ENCODE measurements around the gene PRKCB. TPM values are rescaled to one million over a fixed set of nuclear protein-coding genes. Genes with fewer than 3 reads are reported as not detected.

Gene PRKCB
- polyA plus RNA-seq, 2 of the 4 experiments (the other 2 are of a cell fraction), result 0.09 to 0.22 TPM

GRCh38 chr16:24036038-24036543 is 200.3 kb downstream of the PRKCB start:
- no peak for ATAC-seq
- WGBS (ENCODE audit: missing lambda C conversion rate), result 7% methylated on average over 1 of the region's 1 CpG
- no peak for TF ChIP-seq KDM5A (IDR thresholded peaks at IDR 0.05)
- ChIA-PET POLR2A (no interaction called here), CTCF (interaction anchor here (0.6 to 8.1 kb wide), 30 partner anchors 9 to 1135 kb away, joined by 3 to 116 read pairs (median 3); partner anchors contain the start of genes ERN2 and PLK1)
- no peaks in the 10 kb centered on the region for H3K4me1 ChIP-seq
- no peaks in the 10 kb centered on the region for H3K9me3 ChIP-seq
- no peak for FAIRE-seq
- no peak for DNase-seq (ENCODE audit: low read depth in 1 of 2, low spot score in 1 of 2)
- H3K4me2 ChIP-seq, result no peak overlapping the region
- no peak overlapping the region for H3K4me3 ChIP-seq
- no peak overlapping the region for H3K27ac ChIP-seq

GRCh38 chr16:24036614-24037013 is 200.8 kb downstream of the PRKCB start:
- DNase-seq (ENCODE audit: low read depth in 1 of 2, low spot score in 1 of 2), result peak; percentile 48 to 84
- ATAC-seq, result peak; percentile 78 to 91
- TF ChIP-seq JUN (IDR thresholded peaks at IDR 0.05) (no peak), MAZ (IDR thresholded peaks at IDR 0.05; ENCODE audit: borderline replicate concordance, low read depth, low read length) (no peak), JUNB (IDR thresholded peaks at IDR 0.05) (no peak), CHD2 (IDR thresholded peaks at IDR 0.05; ENCODE audit: low read length, partially characterized antibody) (no peak), PHF8 (IDR thresholded peaks at IDR 0.05; ENCODE audit: borderline replicate concordance, low read depth) (no peak), RAD21 (conservative IDR thresholded peaks at IDR 0.05 in 1 of 2, IDR thresholded peaks at IDR 0.05 in 1 of 2) (peak; percentile 89 to 93), RARB (CRISPR knock-in tag; IDR thresholded peaks at IDR 0.05) (no peak), CTCF (IDR thresholded peaks at IDR 0.05) (peak; percentile 80), BCL3 (IDR thresholded peaks at IDR 0.05) (no peak), CHD4 (IDR thresholded peaks at IDR 0.05; ENCODE audit: borderline replicate concordance) (no peak), EHMT2 (IDR thresholded peaks at IDR 0.05; ENCODE audit: low read depth) (no peak), EP300 (IDR thresholded peaks at IDR 0.05) (no peak), HOXA7 (CRISPR knock-in tag; IDR thresholded peaks at IDR 0.05) (no peak), ZSCAN20 (CRISPR knock-in tag; IDR thresholded peaks at IDR 0.05) (no peak), FOXS1 (CRISPR knock-in tag; IDR thresholded peaks at IDR 0.05) (no peak), SMC3 (IDR thresholded peaks at IDR 0.05) (peak; percentile 78), MYC (IDR thresholded peaks at IDR 0.05; ENCODE audit: borderline replicate concordance, low read length) (no peak)
- H3K4me2 ChIP-seq, result no peak overlapping the region
- WGBS (ENCODE audit: missing lambda C conversion rate), result 11% methylated on average over 8 of the region's 8 CpGs
- no peak overlapping the region for H3K27ac ChIP-seq
- ChIA-PET CTCF (interaction anchor here (0.6 to 8.1 kb wide), 42 partner anchors 9 to 1330 kb away, joined by 3 to 116 read pairs (median 3); partner anchors contain the start of genes ERN2 and PLK1), POLR2A (no interaction called here)
- no peaks in the 10 kb centered on the region for H3K4me1 ChIP-seq
- no peaks in the 10 kb centered on the region for H3K9me3 ChIP-seq
- H3K4me3 ChIP-seq, result no peak overlapping the region
- FAIRE-seq, result no peak

- POLR2A ChIA-PET, result no interaction called here
- no peak for ATAC-seq
- no peak overlapping the region for H3K4me3 ChIP-seq
- no peaks in the 10 kb centered on the region for H3K4me1 ChIP-seq
- CTCF ChIA-PET, result interaction anchor here (0.6 to 8.1 kb wide), 32 partner anchors 8 to 1331 kb away, joined by 3 to 116 read pairs (median 4); partner anchors contain the start of genes ERN2 and PLK1
- H3K4me2 ChIP-seq, result no peak overlapping the region
- peak; percentile 81; the same call in 1 of the 2 replicates for TF ChIP-seq CBX8 (IDR thresholded peaks at IDR 0.05)
- TF ChIP-seq CBX2 (IDR thresholded peaks at IDR 0.05; ENCODE audit: borderline replicate concordance, low read depth), result no peak
- no peaks in the 10 kb centered on the region for H3K9me3 ChIP-seq
- FAIRE-seq, result no peak
- no peak overlapping the region for H3K27ac ChIP-seq
- WGBS (ENCODE audit: missing lambda C conversion rate), result 15% methylated on average over 3 of the region's 3 CpGs
- no peak for DNase-seq (ENCODE audit: low read depth in 1 of 2, low spot score in 1 of 2)
Measured at GRCh38 chr16:24037335-24037734, 201.6 kb downstream of the PRKCB start.

Measured in A549 (cell line).